AG10803 (cell line): ENCODE results near the gene PLXNA4.

Experiments used
- DNase-seq: peaks from one replicate; pipeline ENCODE4 v3.0.0; 2010; ENCODE audit warnings: low read depth
- H3K4me3 ChIP-seq: 2 replicates; pipeline ENCODE4 v1.5.1; 2011; ENCODE audit warnings: mild to moderate bottlenecking, low read length, control low read depth
- CTCF ChIP-seq: conservative IDR thresholded peaks from 2 replicates; pipeline ENCODE4 v1.5.1; 2011; ENCODE audit warnings: mild to moderate bottlenecking, low read length, control low read depth, inconsistent platforms

PLXNA4 gene

GRCh38 chr7:132207782-132208181 is 368.5 kb downstream of the PLXNA4 start:
- TF ChIP-seq CTCF: no peak
- DNase-seq: no peak
- no peak overlapping the region for H3K4me3 ChIP-seq

GRCh38 chr7:132207211-132207610 is 369.1 kb downstream of the PLXNA4 start:
- no peak overlapping the region for H3K4me3 ChIP-seq
- TF ChIP-seq CTCF: no peak
- DNase-seq: no peak

GRCh38 chr7:132206594-132206993 is 369.7 kb downstream of the PLXNA4 start:
- TF ChIP-seq CTCF: no peak
- no peak overlapping the region for H3K4me3 ChIP-seq
- DNase-seq: no peak

GRCh38 chr7:132205509-132205908 is 370.8 kb downstream of the PLXNA4 start:
- no peak overlapping the region for H3K4me3 ChIP-seq
- DNase-seq: no peak
- no peak for TF ChIP-seq CTCF

GRCh38 chr7:132203021-132203420 is 373.2 kb downstream of the PLXNA4 start:
- DNase-seq: no peak
- TF ChIP-seq CTCF: no peak
- H3K4me3 ChIP-seq: no peak overlapping the region

- DNase-seq: no peak
- no peak for TF ChIP-seq CTCF
- H3K4me3 ChIP-seq: no peak overlapping the region
These were observed 373.7 kb downstream of the PLXNA4 start for GRCh38 chr7:132202541-132202940.

- H3K4me3 ChIP-seq: no peak overlapping the region
- no peak for TF ChIP-seq CTCF
- DNase-seq: no peak
These were observed 376.1 kb downstream of the PLXNA4 start for GRCh38 chr7:132200141-132200540.
